22Rv1 (cell line): ENCODE results near the gene DCAF10.

Source experiments
- CTCF ChIP-seq: fragments of 450-650 bp; IDR thresholded peaks from 2 replicates; pipeline ENCODE4 v1.5.1; 2017; ENCODE audit warnings: mild to moderate bottlenecking
- ZFX ChIP-seq: fragments of 450-650 bp; IDR thresholded peaks from 2 replicates; pipeline ENCODE4 v1.6.1; 2017; ENCODE audit warnings: antibody characterized with exemption, borderline replicate concordance

GRCh38 chr9:37914701-37915358, 114.2 kb downstream of the DCAF10 start:
- no peak for TF ChIP-seq CTCF
- TF ChIP-seq ZFX = no peak
